GDM1 (cell line): Measurements from ENCODE around the gene PPA1.
"Not testable (repeated sequence)": the region's sequence is repeated elsewhere in the genome, so short reads cannot be mapped to it uniquely, and the experiment has no call there.

Source experiments
- DNase-seq: peaks from one replicate; lab custom pipeline; 2025; lab: John Stamatoyannopoulos, UW

The PPA1 gene

GRCh38 chr10:70169011-70169410 is 64.2 kb downstream of the PPA1 start:
- no peak for DNase-seq

- no peak for DNase-seq
Observed at GRCh38 chr10:70167246-70167645, 66.0 kb downstream of the PPA1 start.

GRCh38 chr10:70166394-70166793 is 66.8 kb downstream of the PPA1 start:
- DNase-seq = no peak

DNA sequence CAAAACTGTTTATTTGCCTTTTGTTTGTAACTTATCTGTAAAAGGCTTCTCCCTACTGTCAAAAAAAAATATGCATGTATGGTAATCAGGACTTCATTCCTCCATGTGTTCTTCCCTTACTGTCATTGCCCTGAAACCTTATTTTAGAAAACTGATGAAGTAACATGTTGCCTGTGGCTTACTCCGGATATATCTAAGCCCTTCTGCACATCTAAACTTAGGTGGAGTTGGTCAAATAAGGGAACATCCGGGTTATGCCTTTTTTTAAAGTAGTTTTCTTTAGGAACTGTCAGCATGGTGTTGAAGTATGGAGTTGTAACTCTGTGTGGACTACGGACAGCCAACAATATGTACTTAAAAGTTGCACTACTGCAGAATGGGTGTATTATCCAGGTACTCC is 69.1 kb downstream of the PPA1 start:
- DNase-seq = peak; percentile 4

GRCh38 chr10:70163448-70163847 is 69.8 kb downstream of the PPA1 start:
- DNase-seq = no peak

GRCh38 chr10:70162892-70163201 is 70.4 kb downstream of the PPA1 start:
- no peak for DNase-seq

GRCh38 chr10:70162151-70162891 is 70.9 kb downstream of the PPA1 start:
- no peak for DNase-seq

DNA sequence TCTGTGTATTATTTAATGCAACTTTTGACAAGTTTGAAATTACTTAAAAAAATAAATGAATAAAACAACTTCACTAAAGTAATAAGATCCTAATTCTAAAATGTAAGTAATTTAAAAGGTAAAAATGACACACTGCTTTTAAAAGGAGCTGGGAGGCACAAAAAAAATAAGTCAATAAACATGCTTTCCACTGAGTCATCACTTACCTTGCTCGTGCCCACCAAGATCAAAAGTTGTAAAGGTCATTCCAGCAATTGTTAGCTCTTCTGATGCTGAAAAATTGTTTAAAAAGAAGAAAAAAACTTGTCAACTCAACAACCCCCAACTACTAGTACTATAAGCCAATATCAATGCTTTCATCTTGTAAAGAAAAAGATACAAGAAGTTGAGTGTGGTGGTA is 72.4 kb downstream of the PPA1 start:
- DNase-seq = no peak

- not testable (repeated sequence) for DNase-seq
Observed at GRCh38 chr10:70159366-70159765, 73.9 kb downstream of the PPA1 start.

GRCh38 chr10:70158113-70158512 is 75.1 kb downstream of the PPA1 start:
- no peak for DNase-seq

DNA sequence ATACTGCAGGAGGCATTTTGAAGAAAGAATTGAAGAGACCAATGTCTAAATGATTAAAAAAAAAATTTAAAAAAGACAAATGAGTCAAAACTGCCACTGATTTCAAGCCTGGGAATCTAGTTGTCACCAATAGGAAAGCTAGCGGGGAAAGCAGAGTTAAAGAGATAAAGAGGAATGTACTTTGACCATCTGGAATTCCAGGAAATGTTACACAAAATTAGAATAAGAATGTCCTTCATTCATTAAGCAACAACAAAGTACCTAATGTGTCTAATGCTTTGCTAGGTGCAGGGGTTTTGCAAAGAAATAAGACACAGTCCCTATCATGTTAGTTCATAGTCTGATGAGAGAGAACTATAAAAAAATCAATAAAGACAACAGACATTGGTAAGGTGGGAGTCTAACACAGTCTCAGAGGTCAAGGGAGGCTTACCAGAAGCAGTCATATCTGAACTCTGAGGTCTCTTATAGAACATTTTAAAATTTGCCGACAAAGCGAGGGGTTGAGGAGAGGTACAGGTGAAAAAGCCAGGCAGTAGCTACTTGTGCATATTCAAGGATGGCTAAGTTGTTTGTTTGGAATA is 77.9 kb downstream of the PPA1 start:
- no peak for DNase-seq
